HG03571 (cell line): ENCODE measurements around the gene NFS1.
"Not testable (repeated sequence)": the region's sequence is repeated elsewhere in the genome, so short reads cannot be mapped to it uniquely, and the experiment has no call there.

Experiments
- ATAC-seq: cut with Tn5 transposase; IDR thresholded peaks from one replicate; pipeline ENCODE4 v1.9.1; 2021; ENCODE audit not compliant: unreplicated experiment

The NFS1 gene

DNA sequence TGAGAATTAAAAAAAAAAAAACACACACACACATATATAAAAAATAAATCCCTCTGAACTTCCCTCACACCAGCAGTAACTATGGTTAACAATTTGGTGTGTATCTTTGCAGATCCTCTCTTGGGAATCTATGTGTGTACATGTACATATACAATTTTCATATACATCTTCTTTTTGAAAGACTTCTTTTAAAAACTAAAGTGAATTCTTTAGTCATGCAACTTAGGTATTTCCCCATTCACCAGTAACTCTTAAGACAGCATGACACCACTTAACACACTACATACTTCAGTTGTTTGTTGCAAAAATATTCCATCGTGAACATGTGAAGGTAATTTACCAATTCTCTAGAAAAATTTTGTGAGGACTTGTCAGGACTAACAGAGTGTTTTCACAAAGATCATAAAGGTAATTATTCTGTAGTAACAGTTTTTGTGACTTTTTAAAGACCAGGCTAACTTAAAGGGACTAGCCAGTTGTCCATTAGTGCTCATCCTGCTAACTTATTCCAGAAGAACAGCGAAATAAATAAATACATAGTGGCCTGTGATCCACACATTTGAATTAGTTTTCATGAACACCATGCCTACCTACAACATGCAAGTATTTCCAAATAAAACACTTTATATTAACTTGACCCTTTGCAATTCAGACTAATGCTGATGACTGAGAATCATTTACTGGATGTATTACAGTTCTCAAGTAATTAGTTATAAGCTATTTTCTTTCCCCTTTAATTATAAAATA, 30.9 kb upstream of the NFS1 start:
- no peak for ATAC-seq

DNA sequence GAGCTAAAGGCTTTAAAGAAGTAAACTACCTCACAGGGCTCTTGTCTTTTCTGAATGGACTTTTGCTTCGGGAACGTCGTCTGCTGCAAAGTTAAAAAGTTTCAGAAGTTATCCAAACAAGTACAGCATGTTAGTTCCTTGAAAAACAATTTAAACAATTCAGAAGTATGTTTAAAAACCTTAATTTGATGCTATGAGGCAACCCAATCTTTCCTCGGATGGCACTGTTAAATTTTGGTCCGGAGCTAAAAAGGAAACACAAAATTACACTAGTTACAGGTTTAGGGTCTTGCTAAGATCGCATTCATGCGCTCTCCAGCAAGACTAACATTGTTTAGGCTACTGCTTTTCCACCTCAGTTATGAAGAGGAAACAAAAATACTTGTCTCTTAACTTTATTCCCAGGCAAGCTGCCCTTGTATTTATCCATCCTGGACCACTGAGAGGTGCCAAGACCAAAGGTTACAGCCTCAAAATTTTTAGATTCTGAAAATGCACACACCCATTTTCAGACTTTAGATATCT, 30.2 kb upstream of the NFS1 start:
- no peak for ATAC-seq

DNA sequence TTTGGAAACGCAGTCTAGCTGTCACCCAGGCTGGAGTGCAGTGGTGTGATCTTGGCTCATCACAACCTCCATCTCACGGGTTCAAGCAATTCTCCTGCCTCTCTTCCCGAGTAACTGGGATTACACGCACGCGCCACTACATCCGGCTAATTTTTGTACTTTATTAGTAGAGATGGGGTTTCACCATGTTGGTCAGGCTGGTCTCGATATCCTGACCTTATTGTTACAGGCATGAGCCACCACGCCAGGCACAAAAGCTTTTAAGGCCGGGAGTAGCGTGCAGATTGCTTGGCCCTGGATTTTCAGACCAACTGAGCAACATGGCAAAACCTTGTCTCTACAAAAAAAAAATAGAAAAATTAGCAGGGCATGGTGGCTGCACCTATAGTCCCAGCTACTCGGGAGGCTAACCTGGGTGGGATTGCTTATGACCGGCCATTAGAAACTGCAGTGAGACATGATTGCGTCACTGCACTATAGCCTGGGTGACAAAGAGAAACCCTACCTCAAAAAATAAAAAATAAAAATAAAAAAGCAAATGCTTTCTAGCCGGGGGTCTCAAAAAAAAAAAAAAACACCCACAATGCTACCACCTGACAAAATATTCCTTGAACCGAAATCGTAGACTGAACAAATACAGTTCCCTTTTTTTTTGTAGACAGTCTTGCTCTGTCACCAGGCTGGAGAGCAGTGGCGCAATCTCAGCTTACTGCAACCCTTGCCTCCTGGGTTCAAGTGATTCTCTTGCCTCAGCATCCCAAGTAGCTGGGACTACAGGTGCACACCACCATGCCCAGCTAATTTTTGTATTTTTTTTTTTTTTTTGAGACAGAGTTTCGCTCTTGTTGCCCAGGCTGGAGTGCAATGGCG, 27.9 kb upstream of the NFS1 start:
- no peak for ATAC-seq

DNA sequence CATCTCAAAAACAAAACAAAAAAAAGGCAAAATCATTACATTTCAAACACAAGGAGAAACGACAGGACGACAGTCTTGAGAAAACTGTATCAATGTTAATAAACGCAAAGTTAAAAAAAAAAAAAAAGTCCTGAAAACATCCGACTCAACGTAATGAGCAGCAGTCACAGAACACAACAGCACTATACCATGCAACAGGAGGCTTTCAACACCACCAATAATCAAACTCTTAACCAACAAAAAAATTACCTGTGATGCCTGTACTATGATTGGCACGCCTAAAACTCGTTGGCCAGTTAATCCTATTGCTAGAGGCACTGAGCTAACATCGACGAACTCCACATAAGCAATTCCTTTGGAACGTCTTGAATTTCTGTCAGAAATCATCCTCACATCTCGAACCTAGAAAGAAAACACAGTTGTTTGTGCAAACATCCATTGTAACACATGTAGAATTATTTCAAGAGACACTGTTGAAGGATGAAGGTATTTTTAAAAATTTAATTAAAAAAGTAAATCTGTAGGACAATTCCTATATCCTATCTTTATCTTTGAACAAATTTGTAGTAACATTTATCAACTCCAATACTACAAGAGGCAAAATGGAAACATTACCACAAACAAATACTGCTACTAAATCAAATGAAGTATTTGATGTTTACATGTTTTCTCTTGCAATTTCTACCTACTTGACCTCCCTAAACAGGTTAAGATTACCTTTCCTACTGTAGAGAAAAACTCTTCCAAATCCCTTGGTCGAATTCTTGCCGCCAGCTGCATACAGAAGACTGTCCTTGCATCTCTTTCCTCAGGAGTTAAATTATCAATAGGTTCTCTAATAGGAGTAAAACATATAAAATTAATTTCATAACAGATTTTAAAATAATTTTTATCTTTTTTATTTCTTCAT, 25.4 kb upstream of the NFS1 start:
- ATAC-seq, result no peak

- not testable (repeated sequence) for ATAC-seq
Observed at GRCh38 chr20:35723652-35724320, 24.6 kb upstream of the NFS1 start.

- not testable (repeated sequence) for ATAC-seq
Observed at GRCh38 chr20:35723275-35723639, 24.1 kb upstream of the NFS1 start.

GRCh38 chr20:35721621-35722020, 22.5 kb upstream of the NFS1 start:
- ATAC-seq, result no peak

GRCh38 chr20:35721219-35721618, 22.1 kb upstream of the NFS1 start:
- ATAC-seq, result no peak

DNA sequence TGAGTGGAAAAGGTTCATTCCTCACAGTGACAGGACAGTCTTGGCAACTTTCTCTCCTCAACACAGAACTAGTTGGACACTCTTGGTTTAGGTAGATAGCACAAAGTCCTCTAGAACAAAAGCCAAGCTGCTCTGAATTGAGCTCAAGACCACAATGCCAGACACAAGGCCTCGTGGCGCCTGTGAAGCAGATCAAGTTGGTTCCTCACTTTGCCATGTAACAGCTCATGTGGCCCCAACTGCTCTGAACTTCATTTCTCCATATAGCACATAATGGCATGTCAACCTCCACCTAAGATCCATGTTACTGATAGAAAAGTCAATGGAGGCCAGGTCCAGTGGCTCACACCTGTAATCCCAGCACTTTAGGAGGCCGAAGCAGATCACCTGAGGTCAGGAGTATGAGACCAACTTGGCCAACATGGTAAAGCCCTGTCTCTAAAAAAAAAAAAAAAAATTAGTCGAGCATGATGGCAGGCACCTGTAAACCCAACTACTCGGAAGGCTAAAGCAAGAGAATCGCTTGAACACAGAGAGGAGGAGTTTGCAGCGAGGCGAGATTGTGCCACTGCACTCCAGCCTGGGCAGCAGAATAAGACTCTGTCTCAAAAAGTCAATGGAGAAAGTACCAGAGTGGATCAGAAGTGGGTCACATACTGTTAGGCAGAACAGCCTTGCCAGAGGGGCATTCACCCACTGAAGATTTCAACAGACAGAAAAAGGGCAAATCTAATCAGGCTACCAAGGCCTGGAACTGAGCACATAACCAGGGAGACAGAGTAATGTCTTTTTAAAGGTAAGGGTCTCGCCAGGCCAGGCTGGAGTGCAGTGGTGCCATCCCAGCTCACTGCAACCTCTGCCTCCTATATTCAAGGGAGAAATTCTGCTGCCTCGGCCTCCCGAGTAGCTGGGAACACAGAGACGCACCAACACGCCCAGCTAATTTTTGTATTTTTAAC, 21.3 kb upstream of the NFS1 start:
- ATAC-seq, result no peak

- no peak for ATAC-seq
Observed at GRCh38 chr20:35719717-35720116, 20.6 kb upstream of the NFS1 start.

GRCh38 chr20:35718972-35719635, 20.0 kb upstream of the NFS1 start:
- ATAC-seq, result no peak

- not testable (repeated sequence) for ATAC-seq
Observed at GRCh38 chr20:35718321-35718720, 19.2 kb upstream of the NFS1 start.

DNA sequence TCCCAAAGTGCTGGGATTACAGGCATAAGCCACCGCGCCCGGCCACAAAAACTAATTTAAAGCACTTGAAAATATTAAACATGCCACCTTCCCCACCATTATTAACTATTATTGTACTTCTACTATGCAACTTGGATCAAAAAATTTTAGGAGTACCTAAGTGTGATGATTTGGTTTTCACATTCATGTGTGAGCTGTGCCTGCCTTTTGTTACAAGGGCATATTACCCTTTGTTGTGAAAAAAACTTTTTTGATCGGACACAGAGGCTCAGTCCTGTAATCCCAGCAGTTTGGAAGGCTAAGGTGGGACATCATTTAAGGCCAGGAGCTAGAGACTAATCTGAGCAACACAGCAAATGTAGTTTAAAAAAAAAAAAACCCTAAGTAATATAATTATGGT, 17.2 kb upstream of the NFS1 start:
- no peak for ATAC-seq

- no peak for ATAC-seq
Observed at GRCh38 chr20:35715652-35716051, 16.5 kb upstream of the NFS1 start.

DNA sequence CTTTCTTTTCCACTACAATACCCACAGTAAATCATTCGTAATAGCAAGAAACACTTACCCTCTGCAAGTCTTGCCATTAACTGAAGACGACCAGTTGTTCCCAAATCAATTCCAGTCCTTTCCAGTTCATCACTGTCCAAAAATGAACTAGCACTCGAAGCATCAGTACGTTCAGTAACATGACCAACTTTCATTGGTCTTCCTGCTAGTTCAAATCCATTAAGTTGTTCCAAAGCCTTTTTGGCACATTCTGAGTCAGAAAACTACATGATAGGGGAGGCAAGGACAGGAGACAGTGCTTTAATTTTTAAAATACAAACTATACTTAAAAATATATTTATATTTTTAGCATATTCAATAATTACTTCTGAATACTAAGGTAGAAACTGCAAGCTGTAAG, 15.0 kb upstream of the NFS1 start:
- no peak for ATAC-seq

DNA sequence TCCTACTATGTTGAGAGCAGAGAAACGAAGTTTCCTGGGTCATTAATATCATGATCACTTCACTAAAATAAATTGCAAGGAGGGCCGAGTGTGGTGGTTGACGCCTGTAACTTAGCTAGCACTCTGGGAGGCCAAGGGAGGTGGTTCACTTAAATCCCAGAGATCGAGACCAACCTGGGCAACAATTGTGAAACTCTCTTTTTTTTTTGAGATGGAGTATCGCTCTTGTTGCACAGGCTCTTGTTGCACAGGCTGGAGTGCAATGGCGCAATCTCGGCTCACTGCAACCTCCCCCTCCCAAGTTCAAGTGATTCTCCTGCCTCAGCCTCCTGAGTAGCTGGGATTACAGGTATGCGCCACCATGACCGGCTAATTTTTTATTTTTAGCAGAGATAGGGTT, 14.0 kb upstream of the NFS1 start:
- not testable (repeated sequence) for ATAC-seq

DNA sequence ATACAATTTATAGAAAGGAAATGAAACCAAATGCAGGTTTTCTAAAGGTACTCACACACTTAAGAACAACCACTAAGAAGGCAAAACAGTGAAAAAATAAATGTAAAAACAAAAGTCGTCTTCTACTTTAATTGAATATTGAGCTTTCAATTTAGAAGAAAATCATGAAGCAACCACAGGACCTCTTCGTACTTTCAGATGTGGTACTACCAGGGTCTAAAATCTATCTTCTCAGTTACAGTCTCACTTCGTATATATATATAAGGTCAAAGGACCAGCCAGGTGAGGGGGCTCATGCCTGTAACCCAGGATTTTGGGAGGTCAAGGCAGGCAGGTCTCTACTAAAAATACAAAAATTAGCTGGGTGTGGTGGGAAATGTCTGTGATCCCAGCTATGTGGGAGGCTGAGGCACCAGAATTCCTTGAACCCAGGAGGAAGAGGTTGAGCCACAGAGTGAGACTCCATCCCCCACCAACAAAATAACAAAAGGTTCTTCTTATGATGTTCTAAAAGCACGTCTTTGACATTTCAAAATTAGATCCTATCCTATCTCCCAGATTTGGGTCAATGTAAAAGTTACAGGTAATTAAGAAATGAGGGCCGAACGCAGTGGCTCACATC, 12.5 kb upstream of the NFS1 start:
- ATAC-seq, result no peak

- no peak for ATAC-seq
Observed at GRCh38 chr20:35710884-35711587, 11.9 kb upstream of the NFS1 start.
